Endothelial cell of umbilical vein (primary cell): ENCODE results near the gene OPTC. TPM values are rescaled to one million over a fixed set of nuclear protein-coding genes. Genes with fewer than 3 reads are reported as not detected.

Source experiments
- BruUV-seq: library from RNA; stranded (reverse); fragments of 400-500 nt; replicated peaks from 2 replicates; lab custom pipeline; 2021; lab: Mats Ljungman, UMichigan
- CTCF ChIA-PET: fragments of 300-600, 350-600 bp; sonication (Branson Sonifier 250); formaldehyde crosslinking; loops from one replicate; lab custom pipeline; 2021; ENCODE audit warnings: antibody characterized with exemption, inconsistent platforms; lab: Charles Lee
- POLR2A ChIA-PET: fragments of 300-600, 350-600 bp; sonication (Branson Sonifier 250); formaldehyde crosslinking; loops from one replicate; lab custom pipeline; 2021; ENCODE audit warnings: antibody characterized with exemption, inconsistent platforms; lab: Charles Lee
- DNase-seq: peaks from one replicate; pipeline ENCODE4 v3.0.0-alpha.2; 2011; ENCODE audit warnings: low read depth, low spot score
- FAIRE-seq: peaks from 2 replicates; lab custom pipeline; 2011; peaks lifted over from hg19 to GRCh38; lab: Jason Lieb, UNC
- H2AFZ ChIP-seq: 2 replicates; pipeline ENCODE4 v1.6.0; 2012; ENCODE audit warnings: low read depth, low read length, control low read depth, inconsistent platforms
- H3K27ac ChIP-seq: 2 replicates; pipeline ENCODE4 v1.5.1; 2011; ENCODE audit warnings: low read depth, mild to moderate bottlenecking, control low read depth, low read length, moderate library complexity; ENCODE audit not compliant: insufficient read depth
- H3K27me3 ChIP-seq, 2 experiments: 2 replicates each; pipeline versions ENCODE4 v1.6.0 to v1.6.1; 2011; ENCODE audit warnings: low read length in 2 of 2, mixed read lengths in 1 of 2; ENCODE audit not compliant: control insufficient read depth in 2 of 2, insufficient read depth in 2 of 2
- H3K36me3 ChIP-seq, 2 experiments: 2 replicates in 1 of 2; 3 replicates in 1 of 2; pipeline ENCODE4 v1.5.1; 2011; ENCODE audit warnings: low read length in 2 of 2, mild to moderate bottlenecking in 1 of 2, moderate library complexity in 1 of 2; ENCODE audit not compliant: control insufficient read depth in 2 of 2, insufficient read depth in 2 of 2; ENCODE audit errors: extremely low read depth in 1 of 2
- H3K4me1 ChIP-seq: 3 replicates; pipeline ENCODE4 v1.5.1; 2011; ENCODE audit warnings: mild to moderate bottlenecking, low read length; ENCODE audit not compliant: control insufficient read depth, insufficient read depth; ENCODE audit errors: extremely low read depth
- H3K4me2 ChIP-seq: 2 replicates; pipeline ENCODE4 v1.6.1; 2011; ENCODE audit warnings: low read length, control low read depth, mixed read lengths; ENCODE audit not compliant: insufficient read depth
- H3K4me3 ChIP-seq, 3 experiments: fragments of 200-600 bp in 1 of 3; sonication (generic), shearing (Covaris generic) in 1 of 3; replicated peaks in 1 of 3; 2 replicates each; pipeline ENCODE4 v1.5.1; 2011 to 2016; ENCODE audit warnings: control low read depth in 3 of 3, low read length in 3 of 3, mild to moderate bottlenecking in 2 of 3, inconsistent platforms in 1 of 3, low read depth in 1 of 3, moderate library complexity in 1 of 3; ENCODE audit not compliant: insufficient read depth in 1 of 3
- H3K79me2 ChIP-seq: 2 replicates; pipeline ENCODE4 v1.6.0; 2012; ENCODE audit warnings: low read length, inconsistent platforms; ENCODE audit not compliant: control insufficient read depth, insufficient read depth
- H3K9ac ChIP-seq: replicated peaks from 2 replicates; pipeline ENCODE3; 2011; ENCODE audit warnings: low read length, control low read depth; ENCODE audit not compliant: insufficient read depth; ENCODE audit errors: extremely low read depth
- H3K9me1 ChIP-seq: replicated peaks from 3 replicates; pipeline ENCODE4 v1.6.0; 2011; ENCODE audit warnings: mild to moderate bottlenecking, low read length; ENCODE audit not compliant: control insufficient read depth, insufficient read depth; ENCODE audit errors: extremely low read depth
- H3K9me3 ChIP-seq: replicated peaks from 2 replicates; pipeline ENCODE4 v1.5.1; 2012; ENCODE audit warnings: low read length, inconsistent platforms; ENCODE audit not compliant: control insufficient read depth, insufficient read depth
- H4K20me1 ChIP-seq: replicated peaks from 2 replicates; pipeline ENCODE3; 2011; ENCODE audit warnings: mild to moderate bottlenecking, low read length; ENCODE audit not compliant: control insufficient read depth, insufficient read depth; ENCODE audit errors: extremely low read depth
- CTCF ChIP-seq, 2 donors: IDR thresholded peaks; 1 replicate in 1 of 2; 2 replicates in 1 of 2; pipeline ENCODE4 v1.5.1; 2011; ENCODE audit warnings: low read length in 2 of 2, mild to moderate bottlenecking in 2 of 2, moderate library complexity in 2 of 2, control low read depth in 1 of 2, inconsistent platforms in 1 of 2, low read depth in 1 of 2; ENCODE audit not compliant: insufficient read depth in 1 of 2; ENCODE audit errors: extremely low read depth in 1 of 2
- EZH2 ChIP-seq: IDR thresholded peaks from 2 replicates; pipeline ENCODE4 v1.6.1; 2012; ENCODE audit warnings: borderline replicate concordance, low read depth, mild to moderate bottlenecking, moderate library complexity, low read length, inconsistent platforms; ENCODE audit not compliant: severe bottlenecking
- FOS ChIP-seq: IDR thresholded peaks from 2 replicates; pipeline ENCODE4 v1.6.1; 2011; ENCODE audit warnings: mild to moderate bottlenecking, low read length, moderate library complexity, borderline replicate concordance; ENCODE audit not compliant: insufficient read depth
- GATA2 ChIP-seq: IDR thresholded peaks from 2 replicates; pipeline ENCODE4 v1.7.0; 2011; ENCODE audit warnings: low read depth, mild to moderate bottlenecking, moderate library complexity, mixed read lengths, low read length; ENCODE audit not compliant: insufficient read length, insufficient read depth
- JUN ChIP-seq: IDR thresholded peaks from 2 replicates; pipeline ENCODE4 v1.6.1; 2011; ENCODE audit warnings: borderline replicate concordance, low read depth; ENCODE audit not compliant: insufficient read length, insufficient read depth
- MYC ChIP-seq: IDR thresholded peaks from one replicate; pipeline ENCODE4 v1.6.1; 2011; ENCODE audit warnings: mild to moderate bottlenecking, low read depth, low read length
- POLR2A ChIP-seq: IDR thresholded peaks from 2 replicates; pipeline ENCODE4 v1.6.1; 2012; ENCODE audit warnings: low read depth, mild to moderate bottlenecking, control low read depth, low read length
- POLR2AphosphoS5 ChIP-seq: IDR thresholded peaks from 2 replicates; pipeline ENCODE4 v1.6.1; 2012; ENCODE audit warnings: low read depth, mild to moderate bottlenecking, control low read depth, low read length, moderate library complexity; ENCODE audit not compliant: insufficient read depth
- dilution Hi-C: fragments of 300-500 bp; cut with MboI; formaldehyde crosslinking; loops from one replicate; pipeline ENCODE4 v1.15.0; 2019; ENCODE audit warnings: low sequenced_read_pairs; ENCODE audit not compliant: extremely low pct_ligation_motif_present
- intact Hi-C: fragments of 100-400 bp; cut with micrococcal nuclease; formaldehyde crosslinking; loops from one replicate; pipeline ENCODE4 v1.10.0; 2022
- polyA plus RNA-seq, 4 experiments: library from polyadenylated mRNA; depleted of rRNA in 3 of 4; stranded (reverse) in 3 of 4; unstranded in 1 of 4; fragments of >200 nt; gene quantifications; 2 replicates each; pipeline versions ENCODE4 v1.2.1 to v1.2.3, GENCODE V29; 2011 to 2012; ENCODE audit warnings: missing spikeins in 1 of 4
- total RNA-seq: library from RNA; stranded (reverse); gene quantifications from 2 replicates; pipeline ENCODE4 v1.2.3, GENCODE V29; 2021
- TF ChIP-seq, protein P1 (sequence below): IDR thresholded peaks from 2 replicates; pipeline ENCODE4 v1.6.1; 2011; ENCODE audit not compliant: insufficient read depth, insufficient read length

The OPTC gene
- total and polyA plus RNA-seq, 2 donors (not counting 3 experiments of a cell fraction or from before 2014, with no cell fraction given), result not detected

DNA sequence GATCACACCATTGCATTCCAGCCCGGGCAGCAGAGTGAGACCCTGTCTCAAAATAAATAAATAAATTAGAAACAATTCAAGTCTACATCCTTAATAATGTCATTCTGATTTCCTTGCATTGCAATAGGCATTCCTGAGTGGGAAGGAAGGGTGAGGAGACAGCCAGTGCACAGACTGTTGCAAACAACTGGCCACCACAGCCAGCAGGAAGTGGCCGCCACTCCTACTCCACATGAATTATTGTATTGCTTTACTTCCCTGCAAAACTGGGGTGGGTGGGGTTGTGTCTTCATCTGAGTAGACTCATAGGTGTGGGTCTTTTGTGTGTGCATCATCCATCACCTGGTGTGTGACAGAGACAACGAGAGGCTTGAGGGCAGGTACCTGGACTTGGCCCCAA is 60.1 kb downstream of the OPTC start:
- CTCF ChIA-PET, result no interaction called here
- Histone ChIP-seq H3K9me3 (no peaks in the 10 kb centered on the region), H3K79me2 (no peaks in the 10 kb centered on the region), H3K4me2 (no peak overlapping the region), H3K4me3 (no peak overlapping the region), H3K27ac (no peak overlapping the region), H2AFZ (no peak overlapping the region), H3K27me3 (no peaks in the 10 kb centered on the region), H3K9ac (no peak overlapping the region), H3K36me3 (no peaks in the 10 kb centered on the region), H3K4me1 (peaks cover 5% of the 10 kb centered on the region), H4K20me1 (no peaks in the 10 kb centered on the region), H3K9me1 (no peaks in the 10 kb centered on the region)
- TF ChIP-seq CTCF (IDR thresholded peaks at IDR 0.05; ENCODE audit: extremely low read depth in 1 of 2, insufficient read depth in 1 of 2, low read depth in 1 of 2, low read length in 2 of 2) (no peak), FOS (no peak), GATA2 (no peak), JUN (no peak), EZH2 (no peak), POLR2AphosphoS5 (no peak), POLR2A (no peak), MYC (no peak)
- TF ChIP-seq, protein P1, sequence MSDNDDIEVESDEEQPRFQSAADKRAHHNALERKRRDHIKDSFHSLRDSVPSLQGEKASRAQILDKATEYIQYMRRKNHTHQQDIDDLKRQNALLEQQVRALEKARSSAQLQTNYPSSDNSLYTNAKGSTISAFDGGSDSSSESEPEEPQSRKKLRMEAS, result no peak
- intact Hi-C loops, result no loop called here
- FAIRE-seq, result no peak
- BruUV-seq, result no TSS peak
- DNase-seq, result no peak
- POLR2A ChIA-PET, result no interaction called here
- dilution Hi-C loops, result no loop called here
